GM18519 (cell line): ENCODE results near the gene GPRC5A.

Experiments used
- ATAC-seq: cut with Tn5 transposase; IDR thresholded peaks from one replicate; pipeline ENCODE4 v1.9.1; 2021; ENCODE audit warnings: mild to moderate bottlenecking, moderate library complexity; ENCODE audit not compliant: unreplicated experiment, low FRiP score

GPRC5A gene

DNA sequence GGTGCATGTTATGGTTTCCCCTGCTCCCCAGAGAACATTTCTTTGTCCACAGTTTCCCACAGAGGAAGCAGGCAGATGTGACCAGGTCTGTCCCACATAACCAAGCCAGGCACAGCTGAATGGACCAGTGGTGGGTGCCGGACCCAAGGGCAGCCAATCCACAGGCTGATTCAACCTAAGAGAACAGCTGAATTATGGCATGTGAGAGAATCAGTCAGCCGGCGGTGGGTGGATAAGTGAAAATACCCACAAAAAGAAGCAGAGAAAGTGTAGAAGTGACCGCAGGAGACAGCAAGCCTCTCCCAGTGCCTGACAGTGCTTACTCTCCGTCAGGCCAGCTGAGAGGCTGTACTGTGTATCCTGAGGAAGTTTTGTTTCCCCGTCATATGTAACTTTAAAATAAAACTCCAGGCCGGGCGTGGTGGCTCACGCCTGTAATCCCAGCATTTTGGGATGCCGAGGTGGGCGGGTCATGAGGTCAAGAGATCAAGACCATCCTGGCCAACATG is 45.7 kb downstream of the GPRC5A start:
- no peak for ATAC-seq

GRCh38 chr12:12938541-12938940 is 47.2 kb downstream of the GPRC5A start:
- ATAC-seq, result no peak

GRCh38 chr12:12939888-12940287 is 48.5 kb downstream of the GPRC5A start:
- no peak for ATAC-seq

- ATAC-seq, result no peak
Observed at GRCh38 chr12:12941450-12942350, 50.3 kb downstream of the GPRC5A start.

DNA sequence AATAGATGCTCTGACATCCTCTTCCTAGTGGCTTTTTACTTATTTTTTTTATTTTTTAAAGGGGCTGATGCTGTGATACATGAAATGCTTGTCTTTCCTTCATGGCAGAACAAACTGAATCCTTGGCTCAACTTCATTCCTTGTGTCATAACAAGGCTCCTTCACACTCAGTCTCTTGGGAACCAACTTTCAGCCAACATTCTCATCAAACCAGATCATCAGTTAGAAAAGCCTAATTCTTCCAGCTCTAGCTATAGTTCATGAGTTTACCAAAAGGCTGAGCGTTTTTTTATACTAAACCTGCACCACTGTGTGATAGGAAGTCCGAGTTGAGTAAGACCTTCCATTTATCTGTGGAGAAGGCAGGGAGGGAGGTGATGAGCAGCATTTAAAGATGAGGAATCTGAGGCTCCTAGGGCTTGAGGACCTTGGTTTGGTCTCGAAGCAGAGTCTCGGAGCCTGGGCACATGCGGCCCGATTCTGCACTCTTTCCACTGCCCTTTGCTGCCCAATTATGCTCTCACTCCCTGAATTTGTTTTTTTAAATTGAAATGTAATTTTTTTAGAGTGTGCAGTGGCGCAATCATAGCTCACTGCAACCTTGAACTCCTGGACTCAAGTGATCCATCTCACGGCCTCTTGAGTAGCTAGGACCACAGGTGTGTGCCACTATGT is 52.4 kb downstream of the GPRC5A start:
- ATAC-seq, result no peak

DNA sequence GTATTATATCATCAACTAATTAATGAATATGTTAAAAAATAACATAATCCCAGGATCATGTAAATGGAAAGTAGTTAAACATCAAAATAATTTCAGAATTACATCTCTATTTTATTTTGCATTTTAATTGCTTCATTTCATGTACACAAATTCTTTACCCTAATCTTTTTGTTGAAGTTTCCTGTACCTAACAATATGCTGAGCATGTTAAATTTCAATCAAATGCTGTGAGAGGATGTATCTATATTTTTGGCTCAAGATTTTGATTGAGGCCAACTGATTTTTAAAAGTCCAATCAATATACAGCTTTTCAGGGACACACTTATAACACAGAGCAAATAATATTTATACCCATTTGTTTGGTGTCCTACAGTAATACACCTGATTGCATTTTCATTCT is 54.2 kb downstream of the GPRC5A start:
- no peak for ATAC-seq

DNA sequence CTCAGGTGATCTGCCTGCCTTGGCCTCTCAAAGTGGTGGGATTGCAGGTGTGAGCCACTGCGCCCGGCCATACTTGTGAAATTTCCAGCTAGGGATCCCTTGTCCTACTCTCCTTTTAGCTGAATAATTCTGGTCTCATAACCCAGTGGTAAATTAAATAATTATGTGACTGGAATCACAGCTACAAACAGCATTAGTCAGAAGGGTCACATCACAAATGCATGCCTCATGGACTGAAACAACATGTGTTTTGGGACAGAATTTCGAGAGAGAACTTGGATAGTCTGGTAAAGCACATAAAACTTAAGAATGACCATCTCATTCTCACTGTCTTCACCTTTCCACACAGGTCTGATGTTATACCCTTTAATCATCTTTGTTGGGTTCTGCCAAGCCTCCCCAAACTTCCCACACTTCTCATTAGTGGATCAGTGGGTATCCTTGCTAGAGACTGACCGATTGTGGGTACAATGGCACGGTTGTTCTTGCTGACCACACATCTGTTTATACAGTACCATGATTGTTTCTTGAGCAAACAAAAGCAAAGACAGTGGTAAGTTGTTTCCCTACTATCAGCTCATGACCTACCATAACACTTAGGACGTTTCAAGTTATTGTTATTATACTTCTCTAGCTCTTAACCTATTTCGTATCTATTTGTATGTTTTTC is 55.5 kb downstream of the GPRC5A start:
- no peak for ATAC-seq

DNA sequence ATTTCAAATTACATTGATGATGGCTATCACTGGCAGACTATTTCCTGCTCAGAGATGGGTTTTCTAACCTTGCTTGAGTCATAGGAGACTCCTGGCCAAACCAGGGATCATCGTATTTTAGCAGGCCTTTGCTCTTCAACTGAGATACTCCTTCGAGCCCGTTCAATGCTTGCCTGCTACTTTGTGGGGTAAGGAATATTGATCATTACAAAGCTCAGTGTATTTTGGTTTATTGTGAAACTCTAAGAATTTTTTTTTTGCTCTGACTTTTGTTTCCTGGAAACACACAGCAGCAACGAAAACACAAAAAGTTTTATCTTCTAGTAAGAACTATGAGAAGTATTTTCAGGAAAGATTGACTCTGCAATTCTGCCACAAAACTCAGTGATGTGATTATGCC is 56.5 kb downstream of the GPRC5A start:
- ATAC-seq, result no peak

DNA sequence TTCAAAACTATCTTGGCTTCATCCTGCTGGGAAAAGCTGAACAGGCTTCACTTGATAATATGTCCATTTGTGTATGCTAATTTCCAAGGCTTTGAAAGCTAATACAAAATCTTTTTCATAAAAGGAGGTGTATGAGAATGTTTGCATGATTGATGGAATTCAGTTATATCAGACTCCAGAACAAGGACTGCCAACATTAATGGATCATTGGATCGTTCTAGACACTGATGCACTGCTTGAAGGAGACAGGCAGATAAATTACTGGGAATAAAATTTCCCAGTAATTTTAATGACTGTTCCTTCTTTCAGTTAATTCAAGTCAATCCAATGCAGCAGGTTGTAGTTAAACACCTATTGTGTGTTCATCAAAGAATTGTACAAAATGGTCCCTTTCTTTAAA is 60.1 kb downstream of the GPRC5A start:
- no peak for ATAC-seq

GRCh38 chr12:12952036-12952435 is 60.7 kb downstream of the GPRC5A start, which contains the start of gene GPRC5D:
TSS of gene GPRC5D (minus strand) at chr12:12952170. CDS start at chr12:12950384, 1,786 bp downstream.
- no peak for ATAC-seq

GRCh38 chr12:12954356-12954755 is 63.0 kb downstream of the GPRC5A start:
- ATAC-seq, result no peak

- no peak for ATAC-seq
Observed at GRCh38 chr12:12954878-12955625, 63.7 kb downstream of the GPRC5A start.

- no peak for ATAC-seq
Observed at GRCh38 chr12:12958886-12959285, 67.5 kb downstream of the GPRC5A start.

GRCh38 chr12:12960639-12961209 is 69.4 kb downstream of the GPRC5A start:
- no peak for ATAC-seq

- ATAC-seq, result no peak
Observed at GRCh38 chr12:12964255-12964654, 72.9 kb downstream of the GPRC5A start.

- no peak for ATAC-seq
Observed at GRCh38 chr12:12965836-12966235, 74.5 kb downstream of the GPRC5A start.
